Endothelial cell of umbilical vein (primary cell): ENCODE data around the gene CD44.

ENCODE experiments used
- POLR2A ChIP-seq: IDR thresholded peaks from 2 replicates; pipeline ENCODE4 v1.6.1; 2012; ENCODE audit warnings: low read depth, mild to moderate bottlenecking, control low read depth, low read length
- POLR2AphosphoS5 ChIP-seq: IDR thresholded peaks from 2 replicates; pipeline ENCODE4 v1.6.1; 2012; ENCODE audit warnings: low read depth, mild to moderate bottlenecking, control low read depth, low read length, moderate library complexity; ENCODE audit not compliant: insufficient read depth
- TF ChIP-seq, protein P1 (sequence below), 2 donors: IDR thresholded peaks; 1 replicate in 1 of 2; 2 replicates in 1 of 2; pipeline ENCODE4 v1.5.1; 2011; ENCODE audit warnings: low read length in 2 of 2, mild to moderate bottlenecking in 2 of 2, moderate library complexity in 2 of 2, control low read depth in 1 of 2, inconsistent platforms in 1 of 2, low read depth in 1 of 2; ENCODE audit not compliant: insufficient read depth in 1 of 2; ENCODE audit errors: extremely low read depth in 1 of 2
- TF ChIP-seq, protein P2 (sequence below): IDR thresholded peaks from 2 replicates; pipeline ENCODE4 v1.6.1; 2011; ENCODE audit not compliant: insufficient read depth, insufficient read length

DNA sequence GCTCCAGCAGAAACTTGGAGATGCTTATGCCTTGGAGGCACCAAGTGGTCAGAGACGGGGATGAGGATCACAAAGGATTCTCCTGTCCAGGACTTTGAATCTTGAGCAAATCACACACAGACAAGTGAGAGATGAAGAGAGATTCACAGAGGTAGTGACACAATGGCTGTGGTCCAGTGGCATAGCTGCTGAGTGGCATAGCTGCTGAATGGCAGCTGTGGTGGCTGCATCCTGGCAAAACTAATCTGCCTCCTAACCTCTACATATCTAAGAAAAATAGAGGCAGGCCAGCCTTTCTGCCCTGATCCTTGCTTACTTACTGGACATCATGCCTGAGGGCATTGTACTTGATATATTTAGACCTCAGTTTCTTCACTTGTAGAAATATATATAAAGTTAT, 102.6 kb downstream of the CD44 start:
- TF ChIP-seq, protein P1, sequence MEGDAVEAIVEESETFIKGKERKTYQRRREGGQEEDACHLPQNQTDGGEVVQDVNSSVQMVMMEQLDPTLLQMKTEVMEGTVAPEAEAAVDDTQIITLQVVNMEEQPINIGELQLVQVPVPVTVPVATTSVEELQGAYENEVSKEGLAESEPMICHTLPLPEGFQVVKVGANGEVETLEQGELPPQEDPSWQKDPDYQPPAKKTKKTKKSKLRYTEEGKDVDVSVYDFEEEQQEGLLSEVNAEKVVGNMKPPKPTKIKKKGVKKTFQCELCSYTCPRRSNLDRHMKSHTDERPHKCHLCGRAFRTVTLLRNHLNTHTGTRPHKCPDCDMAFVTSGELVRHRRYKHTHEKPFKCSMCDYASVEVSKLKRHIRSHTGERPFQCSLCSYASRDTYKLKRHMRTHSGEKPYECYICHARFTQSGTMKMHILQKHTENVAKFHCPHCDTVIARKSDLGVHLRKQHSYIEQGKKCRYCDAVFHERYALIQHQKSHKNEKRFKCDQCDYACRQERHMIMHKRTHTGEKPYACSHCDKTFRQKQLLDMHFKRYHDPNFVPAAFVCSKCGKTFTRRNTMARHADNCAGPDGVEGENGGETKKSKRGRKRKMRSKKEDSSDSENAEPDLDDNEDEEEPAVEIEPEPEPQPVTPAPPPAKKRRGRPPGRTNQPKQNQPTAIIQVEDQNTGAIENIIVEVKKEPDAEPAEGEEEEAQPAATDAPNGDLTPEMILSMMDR (IDR thresholded peaks at IDR 0.05; ENCODE audit: extremely low read depth in 1 of 2, insufficient read depth in 1 of 2, low read depth in 1 of 2, low read length in 2 of 2): no peak
- no peak for TF ChIP-seq POLR2A
- no peak for TF ChIP-seq POLR2AphosphoS5
- TF ChIP-seq, protein P2, sequence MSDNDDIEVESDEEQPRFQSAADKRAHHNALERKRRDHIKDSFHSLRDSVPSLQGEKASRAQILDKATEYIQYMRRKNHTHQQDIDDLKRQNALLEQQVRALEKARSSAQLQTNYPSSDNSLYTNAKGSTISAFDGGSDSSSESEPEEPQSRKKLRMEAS: no peak
